Inflammatory macrophage treated with lipopolysaccharide for 4 hours (primary cell): ENCODE data around the gene B4GALT3.
A peak's percentile ranks its signal among the peaks of the same experiment; 100 is the strongest.

Experiments
- DNase-seq: peaks from one replicate; pipeline ENCODE4 v3.0.0-alpha.2; 2020

The B4GALT3 gene

GRCh38 chr1:161159913-161160243, 17.4 kb downstream of the B4GALT3 start:
- no peak for DNase-seq

- peak; percentile 90 for DNase-seq
Observed at GRCh38 chr1:161159087-161159912, 18.0 kb downstream of the B4GALT3 start, which contains the start of gene USP21. USP21 (plus strand) TSS chr1:161159500; CDS start chr1:161160641, 1,141 bp downstream.

GRCh38 chr1:161158316-161159010, 18.8 kb downstream of the B4GALT3 start:
- DNase-seq: no peak

GRCh38 chr1:161157867-161158266, 19.4 kb downstream of the B4GALT3 start:
- no peak for DNase-seq

- peak; percentile 88 for DNase-seq
Observed at GRCh38 chr1:161153682-161154337, 23.5 kb downstream of the B4GALT3 start, which contains the start of gene UFC1. UFC1 (plus strand) TSS chr1:161153978; CDS start chr1:161153998, 20 bp downstream.

- no peak for DNase-seq
Observed at GRCh38 chr1:161153176-161153575, 24.1 kb downstream of the B4GALT3 start.

- no peak for DNase-seq
Observed at GRCh38 chr1:161145832-161146231, 31.5 kb downstream of the B4GALT3 start.

GRCh38 chr1:161140755-161141400, 36.4 kb downstream of the B4GALT3 start:
- DNase-seq: no peak

GRCh38 chr1:161139766-161140165, 37.5 kb downstream of the B4GALT3 start:
- DNase-seq: peak; percentile 70

GRCh38 chr1:161138431-161138830, 38.9 kb downstream of the B4GALT3 start:
- no peak for DNase-seq

GRCh38 chr1:161137881-161138280, 39.4 kb downstream of the B4GALT3 start:
- no peak for DNase-seq

- DNase-seq: no peak
Observed at GRCh38 chr1:161133220-161133740, 44.0 kb downstream of the B4GALT3 start.

GRCh38 chr1:161132410-161133219, 44.7 kb downstream of the B4GALT3 start, which contains the start of gene DEDD:
DEDD (minus strand) TSS chr1:161132667; CDS start chr1:161124462, 8,205 bp downstream.
- DNase-seq: peak; percentile 94

GRCh38 chr1:161131523-161132409, 45.5 kb downstream of the B4GALT3 start:
- peak; percentile 18 for DNase-seq

- DNase-seq: no peak
Observed at GRCh38 chr1:161130266-161130665, 47.0 kb downstream of the B4GALT3 start.

- DNase-seq: no peak
Observed at GRCh38 chr1:161128591-161129420, 48.5 kb downstream of the B4GALT3 start.

GRCh38 chr1:161127649-161128048, 49.7 kb downstream of the B4GALT3 start:
- peak; percentile 26 for DNase-seq

GRCh38 chr1:161122967-161123366, 54.3 kb downstream of the B4GALT3 start:
- no peak for DNase-seq

GRCh38 chr1:161121834-161122233, 55.5 kb downstream of the B4GALT3 start:
- peak; percentile 76 for DNase-seq
